HepG2 (cell line): Measurements from ENCODE around the gene SYT9. TPM values are rescaled to one million over a fixed set of nuclear protein-coding genes. Genes with fewer than 3 reads are reported as not detected.

Experiments used
- ATAC-seq: fragments of 200-7000 bp; cut with Tn5 transposase; 3 replicates; pipeline ENCODE4 v1.9.1; 2020; ENCODE audit warnings: mild to moderate bottlenecking, moderate library complexity
- BruUV-seq: library from RNA; stranded (reverse); fragments of 400-500 nt; replicated peaks from 2 replicates; lab custom pipeline; 2021; lab: Mats Ljungman, UMichigan
- CTCF ChIA-PET: fragments of 300-600 bp; formaldehyde crosslinking; extraction: SDS; loops from one replicate; lab custom pipeline; 2021; ENCODE audit warnings: low total read pairs, inconsistent platforms, low intra/inter-chr PET ratio; lab: Yijun Ruan, JAX
- POLR2A ChIA-PET: fragments of 350-600 bp; sonication (Branson Sonifier 250); formaldehyde crosslinking; loops from one replicate; lab custom pipeline; 2020; ENCODE audit warnings: antibody characterized with exemption, inconsistent platforms; lab: Yijun Ruan, JAX
- DNase-seq: peaks from one replicate; pipeline ENCODE4 v3.0.0-alpha.2; 2015; ENCODE audit warnings: low spot score
- FAIRE-seq: peaks from 3 replicates; lab custom pipeline; 2011; peaks lifted over from hg19 to GRCh38; lab: Jason Lieb, UNC
- H2AFZ ChIP-seq: one replicate; pipeline ENCODE4 v1.6.1; 2011; ENCODE audit warnings: low read length, inconsistent platforms
- H3K27ac ChIP-seq: fragments of 300-600 bp; 3 replicates; pipeline ENCODE4 v1.8.0; 2011; ENCODE audit warnings: mixed run types, mild to moderate bottlenecking, mixed read lengths, low read length, inconsistent platforms; ENCODE audit not compliant: insufficient read depth; ENCODE audit errors: extremely low read length
- H3K27me3 ChIP-seq, 2 experiments: fragments of 200-600 bp in 1 of 2; 2 replicates in 1 of 2; 3 replicates in 1 of 2; pipeline versions ENCODE4 v1.6.0 to v1.8.0; 2011; ENCODE audit warnings: low read length in 2 of 2, mild to moderate bottlenecking in 2 of 2, moderate library complexity in 2 of 2, inconsistent platforms in 1 of 2; ENCODE audit not compliant: insufficient read depth in 2 of 2, control insufficient read depth in 1 of 2
- H3K36me3 ChIP-seq, 2 experiments: fragments of 200-600 bp in 1 of 2; replicated peaks in 1 of 2; 2 replicates in 1 of 2; 3 replicates in 1 of 2; pipeline versions ENCODE4 v1.5.1 to v1.8.0; 2011; ENCODE audit warnings: low read length in 2 of 2, inconsistent platforms in 1 of 2; ENCODE audit not compliant: insufficient read depth in 2 of 2, control insufficient read depth in 1 of 2
- H3K4me1 ChIP-seq: 2 replicates; pipeline ENCODE4 v1.5.1; 2012; ENCODE audit warnings: low read length, inconsistent platforms; ENCODE audit not compliant: insufficient read depth
- H3K4me2 ChIP-seq: 2 replicates; pipeline ENCODE4 v1.6.0; 2011; ENCODE audit warnings: low read depth, low read length, inconsistent platforms
- H3K4me3 ChIP-seq, 3 experiments: fragments of 200-600 bp in 1 of 3; sonication (generic), shearing (Covaris generic) in 1 of 3; replicated peaks in 1 of 3; 2 replicates each; pipeline ENCODE4 v1.5.1; 2011 to 2016; ENCODE audit warnings: low read length in 3 of 3, inconsistent platforms in 2 of 3, low read depth in 2 of 3, mild to moderate bottlenecking in 2 of 3, control low read depth in 1 of 3, mixed read lengths in 1 of 3; ENCODE audit not compliant: insufficient read depth in 1 of 3
- H3K79me2 ChIP-seq: one replicate; pipeline ENCODE4 v1.6.1; 2011; ENCODE audit warnings: low read length, inconsistent platforms; ENCODE audit not compliant: insufficient read depth
- H3K9ac ChIP-seq: 2 replicates; pipeline ENCODE4 v1.6.0; 2011; ENCODE audit warnings: mild to moderate bottlenecking, low read depth, low read length, inconsistent platforms; ENCODE audit not compliant: insufficient read depth
- H3K9me3 ChIP-seq: 2 replicates; pipeline ENCODE4 v1.5.1; 2012; ENCODE audit warnings: mild to moderate bottlenecking, low read length
- H4K20me1 ChIP-seq: 2 replicates; pipeline ENCODE4 v1.6.0; 2011; ENCODE audit warnings: inconsistent platforms, mild to moderate bottlenecking, low read length, moderate library complexity; ENCODE audit not compliant: insufficient read depth
- GTF2F1 ChIP-seq: fragments of 150-350 bp; IDR thresholded peaks from 2 replicates; pipeline ENCODE4 v1.6.1; 2014; ENCODE audit warnings: low read length
- HDAC1 ChIP-seq: sonication (generic); formaldehyde crosslinking; IDR thresholded peaks from 2 replicates; pipeline ENCODE4 v1.5.1; 2020; ENCODE audit warnings: mild to moderate bottlenecking, missing genetic modification reagents
- KDM6A ChIP-seq: IDR thresholded peaks from 2 replicates; pipeline ENCODE4 v1.6.1; 2016; ENCODE audit warnings: low read depth
- NONO ChIP-seq, 2 experiments: fragments of 450-650 bp in 1 of 2; sonication (generic) in 1 of 2; formaldehyde crosslinking in 1 of 2; IDR thresholded peaks in 1 of 2; conservative IDR thresholded peaks in 1 of 2; 2 replicates each; pipeline versions ENCODE4 v1.6.1 to v1.8.0; 2017 to 2022; ENCODE audit warnings: mild to moderate bottlenecking in 1 of 2, missing genetic modification reagents in 1 of 2, moderate library complexity in 1 of 2
- NR2F6 ChIP-seq, 2 experiments: IDR thresholded peaks; 2 replicates each; pipeline ENCODE4 v1.6.1; 2016; ENCODE audit warnings: antibody characterized with exemption in 1 of 2, mild to moderate bottlenecking in 1 of 2
- PAXIP1 ChIP-seq: sonication (generic); formaldehyde crosslinking; conservative IDR thresholded peaks from 2 replicates; pipeline ENCODE4 v1.4.0; 2020; ENCODE audit warnings: mild to moderate bottlenecking, missing genetic modification reagents, moderate library complexity
- PITX1 ChIP-seq: sonication (generic); formaldehyde crosslinking; IDR thresholded peaks from 2 replicates; pipeline ENCODE4 v1.5.1; 2020; ENCODE audit warnings: mild to moderate bottlenecking, missing genetic modification reagents
- ZNF205 ChIP-seq: IDR thresholded peaks from 2 replicates; pipeline ENCODE4 v1.6.1; 2018; ENCODE audit warnings: missing biosample characterization, missing genetic modification reagents
- ZNF296 ChIP-seq: sonication (generic); formaldehyde crosslinking; conservative IDR thresholded peaks from 2 replicates; pipeline ENCODE4 v1.5.0; 2020; ENCODE audit warnings: mild to moderate bottlenecking, missing genetic modification reagents
- WGBS: methylation state at CpG from one replicate; pipeline ENCODE4 v1.1.6; 2017; ENCODE audit warnings: low lambda C conversion rate; 5-methylcytosine and 5-hydroxymethylcytosine counted together
- in situ Hi-C: cut with HindIII; loops from 2 replicates; pipeline ENCODE4 v1.10.0; 2017; ENCODE audit warnings: low pct_unique_long_range_greater_than_20kb; ENCODE audit not compliant: extremely low pct_ligation_motif_present
- intact Hi-C: fragments of 100-400 bp; cut with micrococcal nuclease; formaldehyde crosslinking; loops from one replicate; pipeline ENCODE4 v1.10.0; 2022; ENCODE audit not compliant: unreplicated experiment
- polyA plus RNA-seq, 8 experiments: library from polyadenylated mRNA; depleted of rRNA in 3 of 8; stranded (reverse) in 7 of 8; unstranded in 1 of 8; fragments of >200 nt; fragmentation: Illumina TruSeq in 4 of 8; extraction: Trizol in 4 of 8; gene quantifications; 2 replicates each; pipeline versions ENCODE4 v1.2.1 to v1.2.3, GENCODE V29; 2011 to 2016; ENCODE audit warnings: low read depth in 4 of 8, missing spikeins in 1 of 8, mixed read lengths in 1 of 8; ENCODE audit not compliant: insufficient read depth in 1 of 8
- total RNA-seq, 5 experiments: library from RNA; depleted of rRNA; stranded (reverse); fragments of >200 nt; fragmentation: Illumina TruSeq; extraction: Trizol; gene quantifications; 2 replicates each; pipeline ENCODE4 v1.2.3, GENCODE V29; 2016; ENCODE audit warnings: low read depth in 1 of 5
- TF ChIP-seq, protein P1 (sequence below): sonication (generic); formaldehyde crosslinking; IDR thresholded peaks from 2 replicates; pipeline ENCODE4 v1.4.0; 2020; ENCODE audit warnings: missing genetic modification reagents
- TF ChIP-seq, protein P2 (sequence below): sonication (generic); formaldehyde crosslinking; IDR thresholded peaks from 2 replicates; pipeline ENCODE4 v1.8.0; 2022; ENCODE audit warnings: mild to moderate bottlenecking, missing genetic modification reagents
- TF ChIP-seq, protein P3 (sequence below): sonication (generic); formaldehyde crosslinking; IDR thresholded peaks from 2 replicates; pipeline ENCODE4 v1.8.0; 2022; ENCODE audit warnings: mild to moderate bottlenecking, missing genetic modification reagents; ENCODE audit not compliant: insufficient replicate concordance

SYT9 gene
- total and polyA plus RNA-seq, 2 of the 13 experiments (the other 11 are each of a cell fraction or from before 2014, with no cell fraction given) = not detected

GRCh38 chr11:7245341-7245740 lies 6.4 kb upstream of the SYT9 start:
- Histone ChIP-seq H4K20me1 (no peaks in the 10 kb centered on the region), H3K27ac (no peak overlapping the region), H3K9ac (no peak overlapping the region), H3K4me1 (no peaks in the 10 kb centered on the region), H3K4me2 (no peak overlapping the region), H3K27me3 (peaks cover 0 to 14% of the 10 kb centered on the region in 2 experiments; a peak in 1 of 5 replicates), H3K36me3 (no peaks in the 10 kb centered on the region), H3K4me3 (no peak overlapping the region), H3K79me2 (no peaks in the 10 kb centered on the region), H3K9me3 (no peaks in the 10 kb centered on the region), H2AFZ (no peak overlapping the region)
- POLR2A ChIA-PET = no interaction called here
- no peak for DNase-seq
- ATAC-seq = no peak
- WGBS = 6% methylated on average over 3 of the region's 3 CpGs
- in situ Hi-C loops (no loop called here), intact Hi-C loops (no loop called here)
- BruUV-seq = no TSS peak
- CTCF ChIA-PET = no interaction called here
- FAIRE-seq = no peak
- TF ChIP-seq, protein P1, sequence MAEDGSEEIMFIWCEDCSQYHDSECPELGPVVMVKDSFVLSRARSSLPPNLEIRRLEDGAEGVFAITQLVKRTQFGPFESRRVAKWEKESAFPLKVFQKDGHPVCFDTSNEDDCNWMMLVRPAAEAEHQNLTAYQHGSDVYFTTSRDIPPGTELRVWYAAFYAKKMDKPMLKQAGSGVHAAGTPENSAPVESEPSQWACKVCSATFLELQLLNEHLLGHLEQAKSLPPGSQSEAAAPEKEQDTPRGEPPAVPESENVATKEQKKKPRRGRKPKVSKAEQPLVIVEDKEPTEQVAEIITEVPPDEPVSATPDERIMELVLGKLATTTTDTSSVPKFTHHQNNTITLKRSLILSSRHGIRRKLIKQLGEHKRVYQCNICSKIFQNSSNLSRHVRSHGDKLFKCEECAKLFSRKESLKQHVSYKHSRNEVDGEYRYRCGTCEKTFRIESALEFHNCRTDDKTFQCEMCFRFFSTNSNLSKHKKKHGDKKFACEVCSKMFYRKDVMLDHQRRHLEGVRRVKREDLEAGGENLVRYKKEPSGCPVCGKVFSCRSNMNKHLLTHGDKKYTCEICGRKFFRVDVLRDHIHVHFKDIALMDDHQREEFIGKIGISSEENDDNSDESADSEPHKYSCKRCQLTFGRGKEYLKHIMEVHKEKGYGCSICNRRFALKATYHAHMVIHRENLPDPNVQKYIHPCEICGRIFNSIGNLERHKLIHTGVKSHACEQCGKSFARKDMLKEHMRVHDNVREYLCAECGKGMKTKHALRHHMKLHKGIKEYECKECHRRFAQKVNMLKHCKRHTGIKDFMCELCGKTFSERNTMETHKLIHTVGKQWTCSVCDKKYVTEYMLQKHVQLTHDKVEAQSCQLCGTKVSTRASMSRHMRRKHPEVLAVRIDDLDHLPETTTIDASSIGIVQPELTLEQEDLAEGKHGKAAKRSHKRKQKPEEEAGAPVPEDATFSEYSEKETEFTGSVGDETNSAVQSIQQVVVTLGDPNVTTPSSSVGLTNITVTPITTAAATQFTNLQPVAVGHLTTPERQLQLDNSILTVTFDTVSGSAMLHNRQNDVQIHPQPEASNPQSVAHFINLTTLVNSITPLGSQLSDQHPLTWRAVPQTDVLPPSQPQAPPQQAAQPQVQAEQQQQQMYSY = no peak
- TF ChIP-seq PAXIP1 (CRISPR knock-in tag) = no peak
- TF ChIP-seq, protein P2, sequence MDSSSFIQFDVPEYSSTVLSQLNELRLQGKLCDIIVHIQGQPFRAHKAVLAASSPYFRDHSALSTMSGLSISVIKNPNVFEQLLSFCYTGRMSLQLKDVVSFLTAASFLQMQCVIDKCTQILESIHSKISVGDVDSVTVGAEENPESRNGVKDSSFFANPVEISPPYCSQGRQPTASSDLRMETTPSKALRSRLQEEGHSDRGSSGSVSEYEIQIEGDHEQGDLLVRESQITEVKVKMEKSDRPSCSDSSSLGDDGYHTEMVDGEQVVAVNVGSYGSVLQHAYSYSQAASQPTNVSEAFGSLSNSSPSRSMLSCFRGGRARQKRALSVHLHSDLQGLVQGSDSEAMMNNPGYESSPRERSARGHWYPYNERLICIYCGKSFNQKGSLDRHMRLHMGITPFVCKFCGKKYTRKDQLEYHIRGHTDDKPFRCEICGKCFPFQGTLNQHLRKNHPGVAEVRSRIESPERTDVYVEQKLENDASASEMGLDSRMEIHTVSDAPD = no peak
- TF ChIP-seq KDM6A (CRISPR knock-in tag) = no peak
- no peak for TF ChIP-seq ZNF205 (CRISPR knock-in tag)
- TF ChIP-seq GTF2F1 = no peak
- TF ChIP-seq PITX1 (CRISPR knock-in tag) = no peak
- no peak for TF ChIP-seq NONO (IDR thresholded peaks at IDR 0.05)
- TF ChIP-seq NONO (CRISPR knock-in tag; conservative IDR thresholded peaks at IDR 0.05) = no peak
- TF ChIP-seq, protein P3, sequence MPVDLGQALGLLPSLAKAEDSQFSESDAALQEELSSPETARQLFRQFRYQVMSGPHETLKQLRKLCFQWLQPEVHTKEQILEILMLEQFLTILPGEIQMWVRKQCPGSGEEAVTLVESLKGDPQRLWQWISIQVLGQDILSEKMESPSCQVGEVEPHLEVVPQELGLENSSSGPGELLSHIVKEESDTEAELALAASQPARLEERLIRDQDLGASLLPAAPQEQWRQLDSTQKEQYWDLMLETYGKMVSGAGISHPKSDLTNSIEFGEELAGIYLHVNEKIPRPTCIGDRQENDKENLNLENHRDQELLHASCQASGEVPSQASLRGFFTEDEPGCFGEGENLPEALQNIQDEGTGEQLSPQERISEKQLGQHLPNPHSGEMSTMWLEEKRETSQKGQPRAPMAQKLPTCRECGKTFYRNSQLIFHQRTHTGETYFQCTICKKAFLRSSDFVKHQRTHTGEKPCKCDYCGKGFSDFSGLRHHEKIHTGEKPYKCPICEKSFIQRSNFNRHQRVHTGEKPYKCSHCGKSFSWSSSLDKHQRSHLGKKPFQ (CRISPR knock-in tag) = no peak
- TF ChIP-seq ZNF296 (CRISPR knock-in tag) = no peak
- no peak for TF ChIP-seq NR2F6 (IDR thresholded peaks at IDR 0.05)
- TF ChIP-seq NR2F6 (CRISPR knock-in tag; IDR thresholded peaks at IDR 0.05) = no peak
- TF ChIP-seq HDAC1 (CRISPR knock-in tag) = no peak
